ENCODE data around the gene FBXL3.
"Not testable (repeated sequence)": the region's sequence is repeated elsewhere in the genome, so short reads cannot be mapped to it uniquely, and the experiment has no call there.

The FBXL3 gene

DNA sequence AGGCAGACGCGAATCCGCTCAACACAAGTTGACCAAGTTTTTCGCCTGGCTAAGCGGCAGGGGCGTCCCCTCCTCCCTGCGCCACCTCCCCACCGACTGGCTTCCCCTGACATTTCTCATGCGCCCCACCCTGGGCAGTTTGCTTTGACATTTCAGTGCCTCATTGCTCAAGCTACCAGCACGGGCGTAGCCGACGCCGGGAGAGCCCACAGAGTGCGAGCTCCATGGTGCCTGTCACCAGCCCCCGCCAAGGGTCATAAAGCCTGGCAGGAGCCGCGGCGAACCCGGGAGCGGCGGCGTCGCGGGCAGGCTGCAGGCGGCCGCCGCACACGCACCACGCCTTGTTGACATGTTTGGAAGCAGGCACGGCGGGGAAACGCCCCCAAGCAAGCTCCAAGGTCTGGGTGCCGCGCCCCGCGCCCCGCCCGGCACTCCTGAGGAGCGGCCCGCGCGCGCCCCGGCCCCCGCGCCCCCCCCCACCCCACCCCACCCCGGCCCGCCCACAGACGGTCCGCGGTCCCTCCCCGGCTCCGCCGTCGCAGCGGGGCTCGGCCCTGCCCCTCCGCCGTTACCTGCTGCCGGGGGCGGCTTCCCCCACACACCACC lies 601 bp downstream of the FBXL3 start:
- peak; percentile 40 for DNase-seq (ENCODE audit: low spot score)

DNA sequence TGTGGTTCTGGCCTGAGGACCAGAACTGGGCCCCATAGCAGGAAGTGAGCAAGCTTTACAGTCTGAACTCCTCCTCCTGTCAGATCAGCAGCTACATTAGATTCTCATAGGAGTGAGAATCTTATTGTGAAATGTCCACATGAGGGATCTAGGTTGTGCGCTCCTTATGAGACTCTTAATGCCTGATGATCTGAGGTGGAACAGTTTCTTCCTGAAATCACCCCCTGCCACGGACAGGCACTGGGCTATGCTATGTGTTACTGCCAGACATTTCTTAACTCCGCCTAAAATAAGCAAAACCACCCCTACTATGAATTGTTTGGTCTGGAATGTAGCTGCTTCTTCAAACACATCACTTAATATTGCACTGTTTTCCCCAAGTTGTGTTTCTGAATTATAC lies 4.6 kb downstream of the FBXL3 start:
- no peak for DNase-seq (ENCODE audit: low spot score)

DNA sequence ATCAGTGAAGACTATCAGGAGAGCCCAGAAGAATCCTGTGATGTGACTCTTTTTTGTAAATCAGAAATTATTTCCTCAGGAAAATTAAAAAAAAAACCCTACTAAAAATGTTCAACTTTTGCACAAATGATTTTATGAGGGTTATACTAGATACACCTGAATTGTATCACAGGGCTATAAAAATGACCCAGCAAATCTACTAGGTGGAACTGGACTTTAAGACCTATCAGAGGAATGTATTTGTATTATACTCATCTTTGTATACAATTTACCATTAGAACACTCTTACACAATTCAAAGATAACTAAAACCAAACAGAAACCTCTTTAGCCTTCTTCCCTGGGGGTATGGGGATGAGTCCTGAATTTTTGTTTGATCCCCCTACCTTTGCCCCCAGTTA lies 7.2 kb downstream of the FBXL3 start:
- DNase-seq (ENCODE audit: low spot score) = no peak

DNA sequence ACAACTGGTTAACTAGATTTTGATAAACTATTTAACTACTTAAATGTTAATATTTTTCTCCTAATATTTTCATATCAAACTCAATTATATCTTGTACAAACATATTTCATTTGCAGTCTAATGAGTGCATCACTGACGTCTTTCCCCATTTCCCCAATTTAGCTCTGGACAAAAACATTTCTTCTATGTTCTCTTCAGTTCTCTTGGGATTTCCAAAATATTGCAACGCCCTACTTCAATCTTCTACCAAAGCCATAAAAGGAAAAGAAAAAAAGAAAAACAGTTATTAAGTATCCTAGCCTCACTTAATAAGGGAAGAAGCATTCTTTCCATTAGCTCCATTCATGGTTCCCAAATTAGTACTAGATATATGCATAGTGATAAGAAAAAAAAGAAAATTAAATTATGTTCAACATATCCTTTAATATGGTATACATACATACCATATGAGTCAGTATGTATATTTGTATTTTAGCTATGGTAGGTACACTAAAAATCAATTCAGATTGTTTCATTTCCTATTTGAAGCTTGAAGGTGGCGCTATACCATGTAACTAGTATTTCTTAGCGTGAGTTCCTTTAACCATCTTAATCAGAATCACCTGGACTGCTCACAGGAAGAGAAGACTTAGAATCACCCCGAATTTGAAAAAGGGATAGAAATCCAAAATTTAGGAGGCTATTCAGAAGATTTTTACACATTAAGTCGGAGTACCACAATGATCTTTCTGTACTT lies 9.9 kb downstream of the FBXL3 start:
- no peak for DNase-seq (ENCODE audit: low spot score)

DNA sequence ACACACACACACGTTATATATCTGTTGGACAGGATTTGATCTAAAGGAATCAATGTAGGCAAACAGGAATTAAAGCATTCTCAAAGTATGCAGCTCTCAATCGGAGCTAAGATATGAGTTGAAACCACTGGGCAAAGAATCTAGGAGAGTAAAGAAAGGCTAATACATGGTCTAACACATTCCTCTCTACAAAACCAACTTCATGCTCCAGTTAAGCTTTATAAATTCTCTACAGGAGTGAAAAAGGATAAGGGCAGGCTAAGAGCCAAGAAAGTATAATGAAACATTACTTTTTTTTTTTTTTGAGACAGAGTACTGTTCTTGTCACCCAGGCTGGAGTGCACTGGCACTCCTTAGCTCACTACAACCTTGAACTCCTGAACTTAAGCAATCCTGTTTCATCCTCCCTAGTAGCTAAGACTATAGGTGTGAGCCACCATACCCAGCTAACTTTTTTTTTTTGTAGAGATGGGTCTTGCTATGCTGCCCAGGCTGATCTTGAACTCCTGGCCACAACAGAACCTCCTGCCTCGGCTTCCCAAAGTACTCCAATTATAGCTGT lies 10.6 kb downstream of the FBXL3 start:
- DNase-seq (ENCODE audit: low spot score) = no peak

DNA sequence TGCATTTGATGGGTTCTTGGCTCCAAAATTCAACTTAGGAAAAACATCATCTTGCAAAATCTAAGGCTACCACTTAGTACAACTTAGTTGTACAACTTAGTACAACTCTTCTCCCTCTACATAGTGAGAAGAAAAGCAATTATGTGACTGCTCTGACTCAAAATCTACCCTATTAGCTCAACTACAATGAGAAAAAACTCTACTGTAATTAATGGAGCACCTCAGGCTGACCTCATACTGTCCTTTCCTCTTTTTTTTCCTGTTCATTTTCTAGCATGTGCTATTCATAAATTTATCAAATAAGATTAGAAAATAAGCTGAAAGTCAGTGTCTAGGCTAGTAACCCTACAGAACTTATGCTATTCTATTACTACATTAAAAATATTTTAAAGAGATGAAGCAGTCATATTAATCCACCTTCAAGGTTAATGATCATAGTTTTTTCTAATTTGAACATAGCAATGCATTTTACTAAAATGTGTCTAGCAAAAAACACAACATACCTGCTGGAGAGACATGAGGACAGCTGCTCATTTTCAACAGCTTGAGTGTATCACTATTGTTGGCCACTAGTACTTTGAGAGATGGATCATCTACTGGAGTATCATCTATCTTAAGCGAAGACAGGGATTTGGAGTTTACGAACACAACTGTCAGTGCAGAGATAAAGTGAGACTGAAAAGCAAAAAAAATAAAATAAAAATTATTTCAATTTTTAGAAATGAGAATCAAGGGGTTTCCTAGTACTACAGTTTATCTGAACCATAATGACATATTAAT lies 11.9 kb downstream of the FBXL3 start:
- no peak for DNase-seq (ENCODE audit: low spot score)

DNA sequence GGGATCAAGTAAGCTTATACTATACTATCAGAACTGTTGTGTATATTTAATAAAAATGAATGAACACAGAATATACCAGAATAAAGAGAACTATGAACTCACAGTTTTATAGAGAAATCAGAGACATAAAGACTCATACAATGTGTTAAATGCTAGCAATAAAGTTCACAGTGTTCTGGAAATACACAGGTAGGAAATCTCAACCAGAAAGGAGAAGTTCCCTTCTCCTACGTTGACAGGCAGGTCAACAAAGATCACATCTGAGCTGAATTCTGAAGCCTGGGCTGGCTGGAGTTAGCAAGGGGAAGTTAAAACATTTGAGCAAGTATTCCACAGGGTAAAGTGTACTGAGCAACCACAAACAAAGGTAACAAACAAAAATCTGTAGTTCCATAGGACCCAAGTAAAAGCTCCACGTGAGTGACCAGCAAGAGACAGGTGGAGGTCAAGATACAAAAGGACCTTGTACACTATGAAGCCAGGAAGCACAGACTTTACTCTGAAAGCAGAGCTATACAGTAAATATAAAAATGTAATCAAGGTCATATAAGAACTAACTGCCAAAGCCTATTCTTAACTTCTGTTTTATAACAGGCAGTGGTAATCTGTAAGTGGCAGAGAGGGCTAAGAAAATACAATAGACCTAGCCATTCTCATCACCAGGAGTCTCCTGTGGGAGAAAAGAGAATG lies 13.0 kb downstream of the FBXL3 start:
- DNase-seq (ENCODE audit: low spot score) = no peak

DNA sequence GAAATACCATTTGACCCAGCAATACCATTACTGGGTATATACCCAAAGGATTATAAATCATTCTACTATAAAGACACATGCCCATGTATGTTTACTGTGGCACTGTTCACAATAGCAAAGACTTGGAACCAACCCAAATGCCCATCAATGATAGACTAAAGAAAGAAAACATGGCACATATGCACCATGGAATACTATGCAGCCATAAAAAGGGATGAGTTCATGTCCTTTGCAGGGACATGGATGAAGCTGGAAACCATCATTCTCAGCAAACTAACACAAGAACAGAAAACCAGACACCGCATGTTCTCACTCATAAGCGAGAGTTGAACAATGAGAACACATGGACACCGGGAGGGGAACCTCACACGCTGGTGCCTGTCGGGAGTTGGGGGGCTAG lies 17.2 kb downstream of the FBXL3 start:
- DNase-seq (ENCODE audit: low spot score) = not testable (repeated sequence)

DNA sequence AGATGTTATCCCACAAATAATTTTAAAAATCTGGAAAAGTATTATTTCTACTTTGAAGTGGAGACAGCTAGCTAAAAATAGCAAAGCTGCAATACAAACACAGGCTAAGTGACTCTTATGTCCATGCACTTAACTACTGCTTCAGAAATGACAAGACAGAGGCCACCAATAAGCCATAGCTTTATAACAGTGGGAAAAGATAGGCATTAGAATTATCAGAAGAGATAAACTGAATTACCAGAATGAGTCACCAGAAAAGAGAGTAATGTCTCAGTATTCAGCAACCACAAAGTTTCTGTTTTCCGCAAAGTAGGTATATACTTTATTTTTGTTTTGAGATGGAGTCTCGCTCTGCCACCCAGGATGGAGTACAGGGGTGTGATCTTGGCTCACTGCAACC lies 17.9 kb downstream of the FBXL3 start:
- DNase-seq (ENCODE audit: low spot score) = no peak

DNA sequence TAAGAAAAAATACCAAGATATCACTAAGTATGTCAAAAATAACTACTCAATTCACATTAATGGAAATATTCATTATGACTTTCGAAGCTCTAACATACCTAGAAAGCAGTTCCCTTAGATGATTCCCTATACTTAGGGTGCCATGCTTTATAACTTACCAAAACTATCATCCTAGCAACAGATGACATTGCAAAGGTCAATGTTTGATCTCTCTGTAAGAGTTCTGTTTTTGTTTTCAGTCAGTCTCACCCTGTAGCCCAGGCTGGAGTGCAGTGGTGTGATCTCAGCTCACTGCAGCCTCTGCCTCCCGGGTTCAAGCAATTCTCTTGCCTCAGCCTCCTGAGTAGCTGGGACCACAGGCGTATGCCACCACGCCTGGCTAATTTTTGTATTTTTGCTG lies 18.6 kb downstream of the FBXL3 start:
- not testable (repeated sequence) for DNase-seq (ENCODE audit: low spot score)

DNA sequence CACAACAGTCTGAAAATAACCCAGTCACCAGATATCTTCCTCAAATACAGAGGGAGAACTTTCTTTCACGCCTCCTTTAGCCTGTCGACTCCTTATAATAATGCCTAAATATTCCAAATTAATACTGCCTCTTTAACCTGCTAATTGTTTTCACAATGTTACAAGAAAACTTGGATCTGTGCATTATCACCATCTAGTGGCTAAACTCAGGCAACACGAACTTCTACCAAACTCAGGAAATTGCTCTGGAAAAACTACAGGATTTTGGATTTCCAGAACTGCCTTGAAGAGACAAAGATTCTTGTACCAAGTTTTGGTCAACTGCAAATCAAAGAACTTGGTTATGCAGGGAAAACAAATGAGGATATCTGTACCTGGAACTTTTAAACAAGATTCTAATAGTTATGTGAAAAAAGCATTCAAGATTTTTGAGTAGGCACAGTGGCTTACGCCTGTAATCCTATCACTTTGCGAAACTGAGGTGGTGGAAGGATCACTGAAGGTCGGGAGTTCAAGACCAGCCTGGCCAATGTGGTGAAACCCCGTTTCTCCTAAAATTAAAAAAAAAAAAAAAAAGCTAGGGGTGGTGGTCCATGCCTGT lies 24.3 kb downstream of the FBXL3 start:
- DNase-seq (ENCODE audit: low spot score) = peak; percentile 12

DNA sequence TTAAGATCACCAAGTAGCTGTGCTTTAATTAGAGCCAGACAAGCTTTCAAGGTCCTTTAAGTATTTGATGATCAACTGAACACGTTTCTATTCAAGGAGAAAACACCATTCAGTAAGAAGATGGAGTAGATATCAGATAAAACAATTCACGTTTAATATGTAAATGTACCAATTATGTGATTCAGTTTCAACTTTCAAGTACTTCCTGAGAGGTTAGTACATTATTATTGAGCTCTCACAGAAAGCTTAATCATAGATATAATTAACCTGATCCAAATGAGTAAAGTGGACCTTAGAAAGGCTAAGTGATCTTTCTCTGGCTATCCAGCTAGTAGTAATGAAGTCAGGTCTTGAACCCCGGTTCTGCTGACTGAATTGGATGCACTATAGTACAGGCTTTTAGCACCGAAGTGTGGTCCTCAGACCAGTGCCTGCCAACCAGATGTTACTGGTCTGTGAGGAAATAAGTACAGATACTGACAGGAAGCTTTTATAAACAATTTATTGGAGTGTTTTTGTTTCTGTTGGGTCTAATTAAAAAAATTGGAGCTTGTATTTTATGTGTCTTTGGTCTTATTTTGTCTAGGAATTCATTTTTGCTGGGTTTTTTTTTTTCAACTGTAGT lies 24.9 kb downstream of the FBXL3 start:
- no peak for DNase-seq (ENCODE audit: low spot score)

DNA sequence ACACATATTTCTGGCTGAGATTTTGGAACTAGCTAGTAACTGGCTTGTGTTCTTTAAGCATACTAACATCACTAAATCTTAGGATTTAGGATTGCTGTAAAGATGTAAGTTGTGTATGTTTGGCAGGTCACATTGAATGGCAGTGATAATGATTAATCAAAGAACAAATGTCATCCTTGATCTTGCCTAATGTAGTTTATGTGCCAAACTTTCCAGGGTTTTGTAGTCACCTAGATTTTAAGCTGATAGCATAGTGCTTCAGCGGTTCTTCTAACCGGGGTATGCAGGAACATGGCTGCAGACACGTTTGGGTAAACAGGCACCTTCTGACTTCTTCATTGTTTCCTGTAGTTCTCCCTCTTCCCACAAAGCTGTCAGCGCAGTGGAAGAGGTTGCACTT lies 25.4 kb downstream of the FBXL3 start:
- no peak for DNase-seq (ENCODE audit: low spot score)

DNA sequence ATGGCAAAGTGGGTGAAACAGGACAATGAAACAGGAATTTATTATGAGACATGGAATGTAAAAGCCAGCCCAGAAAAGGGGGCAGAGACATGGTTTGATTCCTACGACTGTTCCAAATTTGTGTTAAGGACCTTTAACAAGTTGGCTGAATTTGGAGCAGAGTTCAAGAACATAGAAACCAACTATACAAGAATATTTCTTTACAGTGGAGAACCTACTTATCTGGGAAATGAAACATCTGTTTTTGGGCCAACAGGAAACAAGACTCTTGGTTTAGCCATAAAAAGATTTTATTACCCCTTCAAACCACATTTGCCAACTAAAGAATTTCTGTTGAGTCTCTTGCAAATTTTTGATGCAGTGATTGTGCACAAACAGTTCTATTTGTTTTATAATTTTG lies 26.5 kb downstream of the FBXL3 start:
- no peak for DNase-seq (ENCODE audit: low spot score)

DNA sequence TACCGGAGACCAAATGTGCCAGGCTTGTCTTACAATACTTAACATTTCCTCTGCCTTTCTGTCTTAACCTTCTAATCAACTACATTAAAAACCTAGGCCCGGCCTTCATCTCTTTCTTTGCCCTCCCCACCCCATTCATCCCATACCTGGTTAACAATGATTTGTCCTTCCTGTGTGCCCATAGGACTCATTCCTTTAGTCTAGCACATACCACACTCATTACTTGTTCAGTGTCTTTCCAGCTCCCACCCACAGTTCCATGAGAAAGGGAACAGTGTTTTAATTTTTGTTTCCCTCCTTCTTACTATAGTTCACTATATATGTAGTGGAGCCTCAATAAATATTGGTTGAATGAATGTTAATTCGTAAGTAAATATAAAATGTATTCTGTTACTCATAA lies 32.7 kb downstream of the FBXL3 start:
- no peak for DNase-seq (ENCODE audit: low spot score)

DNA sequence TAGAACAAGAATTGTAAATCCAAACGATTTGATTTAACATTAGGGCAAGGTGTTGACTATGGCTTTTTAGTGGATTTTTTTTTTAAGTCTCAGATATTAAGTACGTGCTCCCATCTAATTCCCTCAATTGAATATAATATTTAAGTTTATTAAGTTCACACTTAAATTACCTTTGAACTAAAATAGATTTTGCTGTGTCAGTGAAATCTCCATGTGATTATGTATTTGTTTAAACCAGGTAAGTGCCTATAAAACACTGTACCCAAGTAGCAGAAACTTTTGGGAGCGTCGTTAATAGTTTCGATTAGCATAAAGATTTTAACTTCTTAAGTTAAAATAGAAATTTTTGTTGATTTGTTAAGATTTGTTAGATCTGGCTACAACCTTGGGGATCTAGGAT lies 33.5 kb downstream of the FBXL3 start:
- no peak for DNase-seq (ENCODE audit: low spot score)

DNA sequence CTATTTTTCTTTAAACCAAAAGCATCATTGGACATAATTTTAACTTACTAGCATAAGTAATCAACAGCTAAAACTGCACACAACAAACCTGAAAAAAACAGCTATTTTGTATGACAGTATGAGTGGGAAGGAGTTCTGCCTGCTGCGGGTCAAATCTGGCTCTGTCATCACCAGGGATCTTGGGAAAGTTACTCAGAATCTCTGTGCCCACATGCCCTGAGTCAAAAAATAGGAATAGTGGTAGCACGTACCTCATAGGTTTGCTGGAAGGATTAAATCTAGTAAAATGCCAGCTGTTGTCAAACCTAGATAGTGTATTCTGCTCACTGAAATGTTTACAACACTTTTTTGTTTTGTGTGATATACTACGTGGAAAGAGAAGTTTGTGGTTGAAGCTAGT lies 33.9 kb downstream of the FBXL3 start:
- DNase-seq (ENCODE audit: low spot score) = no peak

DNA sequence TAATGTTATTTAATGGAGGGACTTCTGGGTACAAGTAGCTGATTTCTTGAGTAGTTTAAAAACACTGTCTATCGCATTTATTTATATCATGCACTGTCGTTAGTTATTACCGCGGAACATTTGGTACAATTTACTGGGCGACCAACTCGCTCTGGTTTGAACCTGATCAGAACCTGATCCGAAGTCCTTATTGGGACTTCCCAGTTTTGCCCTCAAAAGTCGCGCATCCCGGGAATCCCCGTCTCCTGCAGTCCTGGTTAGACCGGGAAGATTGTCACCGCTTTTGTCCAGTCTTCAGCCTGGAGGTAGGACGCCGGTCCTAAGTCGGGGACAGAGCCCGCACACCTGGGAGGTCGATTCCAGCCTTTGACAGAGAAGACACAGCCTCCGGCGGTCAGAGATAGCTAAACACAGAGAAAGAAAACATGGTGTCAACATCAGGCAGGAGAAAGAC lies 34.4 kb downstream of the FBXL3 start:
- peak; percentile 10 for DNase-seq (ENCODE audit: low spot score)

DNA sequence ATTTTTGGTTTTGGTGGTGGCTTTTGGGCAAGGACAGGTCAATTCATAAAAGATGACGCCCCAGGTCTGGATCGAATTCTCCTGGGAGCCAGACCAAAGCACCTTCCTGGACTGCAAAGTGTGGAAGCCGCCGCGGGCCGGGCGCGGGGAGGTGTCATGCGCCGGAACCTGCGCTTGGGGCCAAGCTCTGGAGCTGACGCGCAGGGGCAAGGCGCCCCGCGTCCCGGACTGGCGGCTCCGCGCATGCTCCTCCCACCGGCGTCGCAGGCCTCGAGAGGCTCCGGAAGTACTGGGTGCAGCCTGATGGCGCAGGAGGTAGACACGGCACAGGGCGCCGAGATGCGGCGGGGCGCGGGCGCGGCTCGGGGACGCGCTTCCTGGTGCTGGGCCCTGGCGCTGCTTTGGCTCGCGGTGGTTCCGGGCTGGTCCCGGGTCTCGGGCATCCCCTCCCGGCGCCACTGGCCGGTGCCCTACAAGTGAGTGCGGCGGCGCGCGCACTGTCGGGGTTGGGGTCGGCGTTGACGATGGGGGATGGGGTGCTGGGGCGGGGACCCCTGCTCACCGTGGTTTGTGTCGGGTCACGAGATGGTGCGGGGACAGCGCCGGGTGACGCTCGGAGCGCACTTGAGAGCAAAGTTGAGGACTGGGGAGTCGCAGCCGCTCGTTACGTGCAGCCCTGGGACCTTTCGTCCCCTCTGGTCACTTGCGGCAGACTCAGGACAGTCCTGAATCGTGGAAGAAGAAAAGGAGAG lies 35.0 kb downstream of the FBXL3 start, which contains the start of gene CLN5:
CLN5 (plus strand) TSS at position 286 of the 752 bp plus-strand sequence; CDS start at position 304, 18 bp downstream.
- DNase-seq (ENCODE audit: low spot score) = peak; percentile 91

DNA sequence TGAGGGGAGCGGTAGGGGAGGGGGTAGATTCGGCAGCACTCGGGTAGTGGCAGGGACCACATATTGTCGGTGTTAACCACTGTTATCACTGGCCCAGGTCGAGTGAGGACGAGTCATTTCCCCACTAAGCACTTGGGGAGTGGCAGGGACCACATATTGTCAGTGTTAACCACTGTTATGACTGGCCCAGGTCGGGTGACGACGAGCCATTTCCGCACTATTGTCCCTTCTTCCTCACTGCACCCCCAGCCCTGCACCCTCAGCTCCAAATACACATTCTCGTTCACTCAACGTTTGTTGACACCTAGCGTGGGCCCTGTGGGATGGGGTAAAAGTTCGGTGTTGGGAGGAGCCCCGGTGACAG lies 35.5 kb downstream of the FBXL3 start:
- DNase-seq (ENCODE audit: low spot score) = no peak

DNA sequence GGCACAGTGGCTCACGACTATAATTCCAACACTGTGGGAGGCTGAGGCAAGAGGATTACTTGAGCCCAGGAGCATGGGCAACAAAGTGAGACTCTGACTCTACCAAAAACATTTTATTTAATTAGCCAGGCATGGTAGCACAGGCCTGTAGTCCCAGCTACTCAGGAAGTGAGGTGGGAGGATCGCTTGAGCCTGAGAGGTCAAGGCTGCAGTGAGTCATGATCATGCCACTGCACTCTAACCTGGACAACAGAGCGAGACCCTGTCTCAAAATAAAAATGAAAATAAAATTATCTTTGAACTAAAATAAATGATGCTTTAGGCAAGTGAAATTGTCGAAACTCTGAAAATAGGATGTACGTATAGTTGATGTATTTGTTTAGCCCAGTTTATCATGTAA lies 43.3 kb downstream of the FBXL3 start:
- no peak for DNase-seq (ENCODE audit: low spot score)

All from HuH-7 (cell line).